A549 (cell line): ENCODE data around the gene DSTN. TPM values are rescaled to one million over a fixed set of nuclear protein-coding genes. Genes with fewer than 3 reads are reported as not detected.

Experiments
- ATAC-seq, 2 experiments: fragments of 200-7000 bp in 1 of 2; fragments of >200 bp in 1 of 2; cut with Nextera tagmentation in 1 of 2; cut with Tn5 transposase in 1 of 2; 3 replicates each; pipeline versions ENCODE4 v1.8.0 to v1.9.1; 2018 to 2020; ENCODE audit warnings: mild to moderate bottlenecking in 1 of 2, moderate library complexity in 1 of 2
- CTCF ChIA-PET: fragments of 300-600 bp; sonication (Branson Sonifier 250); formaldehyde crosslinking; extraction: SDS; loops from one replicate; lab custom pipeline; 2021; ENCODE audit warnings: antibody characterized with exemption, inconsistent platforms; lab: Yijun Ruan, JAX
- POLR2A ChIA-PET: fragments of 350-600 bp; formaldehyde crosslinking; extraction: SDS; loops from one replicate; lab custom pipeline; 2021; ENCODE audit warnings: antibody characterized with exemption, inconsistent platforms; lab: Yijun Ruan, JAX
- DNase-seq, 2 experiments: peaks; one replicate each; pipeline versions ENCODE4 v3.0.0 to v3.0.0-alpha.2; 2011 to 2016; ENCODE audit warnings: low read depth in 1 of 2, low spot score in 1 of 2
- FAIRE-seq: peaks from 2 replicates; lab custom pipeline; 2011; peaks lifted over from hg19 to GRCh38; lab: Jason Lieb, UNC
- H3K27ac ChIP-seq, 2 experiments: fragments of >200 bp; sonication (Bioruptor Twin); formaldehyde crosslinking; 3 replicates each; pipeline ENCODE4 v1.5.1; 2016 to 2017
- H3K4me1 ChIP-seq: fragments of >200 bp; sonication (Bioruptor Twin); formaldehyde crosslinking; 3 replicates; pipeline ENCODE4 v1.6.1; 2016
- H3K4me2 ChIP-seq: fragments of >200 bp; sonication (Bioruptor Twin); formaldehyde crosslinking; 3 replicates; pipeline ENCODE4 v1.6.1; 2016
- H3K4me3 ChIP-seq: fragments of >200 bp; sonication (Bioruptor Twin); formaldehyde crosslinking; 3 replicates; pipeline ENCODE4 v1.5.1; 2016
- H3K9me3 ChIP-seq: fragments of >200 bp; sonication (Bioruptor Twin); formaldehyde crosslinking; 3 replicates; pipeline ENCODE4 v1.6.1; 2016
- CBX8 ChIP-seq: fragments of 200-600 bp; sonication (generic); IDR thresholded peaks from 2 replicates; pipeline ENCODE4 v1.6.1; 2016
- CEBPB ChIP-seq, 2 experiments: fragments of >200 bp in 1 of 2; sonication (Bioruptor Twin) in 1 of 2; formaldehyde crosslinking in 1 of 2; IDR thresholded peaks; 2 replicates each; pipeline ENCODE4 v1.6.1; 2012 to 2016
- EHF ChIP-seq: fragments of 250-450 bp; sonication (Bioruptor Pico); IDR thresholded peaks from 2 replicates; pipeline ENCODE4 v1.5.0; 2020; ENCODE audit warnings: mild to moderate bottlenecking
- ESRRA ChIP-seq: fragments of 150-350 bp; IDR thresholded peaks from 2 replicates; pipeline ENCODE4 v1.6.1; 2014; ENCODE audit warnings: mild to moderate bottlenecking, low read length, borderline replicate concordance
- FOSL2 ChIP-seq, 2 experiments: fragments of 450-650 bp in 1 of 2; fragments of >200 bp in 1 of 2; sonication (Bioruptor Twin) in 1 of 2; formaldehyde crosslinking; IDR thresholded peaks; 2 replicates each; pipeline versions ENCODE4 v1.5.0 to v1.6.1; 2016 to 2020; ENCODE audit warnings: mild to moderate bottlenecking in 1 of 2, moderate library complexity in 1 of 2
- GATA3 ChIP-seq: IDR thresholded peaks from 2 replicates; pipeline ENCODE4 v1.6.1; 2012; ENCODE audit warnings: borderline replicate concordance
- HDAC2 ChIP-seq: fragments of 200-600 bp; sonication (generic); IDR thresholded peaks from 2 replicates; pipeline ENCODE4 v1.6.1; 2016
- HOXB5 ChIP-seq: fragments of 250-450 bp; sonication (Bioruptor Pico); IDR thresholded peaks from 2 replicates; pipeline ENCODE4 v1.5.0; 2020; ENCODE audit warnings: mild to moderate bottlenecking, moderate library complexity
- JUN ChIP-seq, 2 experiments: fragments of >200 bp; sonication (Bioruptor Twin); formaldehyde crosslinking; IDR thresholded peaks; 2 replicates in 1 of 2; 3 replicates in 1 of 2; pipeline ENCODE4 v1.6.1; 2016 to 2017
- KDM1A ChIP-seq: fragments of 200-600 bp; sonication (generic); IDR thresholded peaks from 2 replicates; pipeline ENCODE4 v1.6.1; 2016; ENCODE audit warnings: low read depth, mild to moderate bottlenecking
- MAZ ChIP-seq: fragments of 150-350 bp; IDR thresholded peaks from 2 replicates; pipeline ENCODE4 v1.6.1; 2014; ENCODE audit warnings: antibody characterized with exemption, low read depth, low read length, borderline replicate concordance
- NFE2L2 ChIP-seq: fragments of 150-350 bp; conservative IDR thresholded peaks from 2 replicates; pipeline ENCODE4 v1.6.1; 2014; ENCODE audit warnings: low read length
- NPAS2 ChIP-seq: fragments of 250-450 bp; sonication (Bioruptor Pico); IDR thresholded peaks from 2 replicates; pipeline ENCODE4 v1.8.0; 2022; ENCODE audit warnings: mild to moderate bottlenecking, moderate library complexity, borderline replicate concordance
- PHF8 ChIP-seq: fragments of 200-600 bp; sonication (generic); IDR thresholded peaks from 2 replicates; pipeline ENCODE4 v1.6.1; 2016; ENCODE audit warnings: low read depth, mild to moderate bottlenecking, antibody characterized with exemption, moderate library complexity, borderline replicate concordance
- POLR2A ChIP-seq: IDR thresholded peaks from 2 replicates; pipeline ENCODE4 v1.6.1; 2012; ENCODE audit warnings: mild to moderate bottlenecking, low read length
- POLR2AphosphoS2 ChIP-seq: conservative IDR thresholded peaks from 2 replicates; pipeline ENCODE4 v1.6.1; 2012; ENCODE audit warnings: low read length, improper control_type of control experiment, inconsistent platforms
- RARB ChIP-seq: fragments of 250-450 bp; sonication (Bioruptor Pico); IDR thresholded peaks from 2 replicates; pipeline ENCODE4 v1.8.0; 2021; ENCODE audit warnings: mild to moderate bottlenecking, moderate library complexity
- RFX5 ChIP-seq: fragments of 450-650 bp; IDR thresholded peaks from 2 replicates; pipeline ENCODE4 v1.7.1; 2014; ENCODE audit warnings: antibody characterized with exemption, mild to moderate bottlenecking, moderate library complexity
- RNF2 ChIP-seq: fragments of 200-600 bp; sonication (generic); IDR thresholded peaks from 2 replicates; pipeline ENCODE4 v1.6.1; 2016; ENCODE audit warnings: low read depth, mild to moderate bottlenecking, antibody characterized with exemption, moderate library complexity, borderline replicate concordance
- SREBF2 ChIP-seq: fragments of 450-650 bp; IDR thresholded peaks from 2 replicates; pipeline ENCODE4 v1.6.1; 2014; ENCODE audit warnings: mild to moderate bottlenecking, moderate library complexity
- TFCP2L1 ChIP-seq: fragments of 250-450 bp; sonication (Bioruptor Pico); IDR thresholded peaks from 2 replicates; pipeline ENCODE4 v1.5.0; 2021; ENCODE audit warnings: mild to moderate bottlenecking
- TP53 ChIP-seq: fragments of 250-450 bp; sonication (Bioruptor Pico); IDR thresholded peaks from 2 replicates; pipeline ENCODE4 v1.5.0; 2021; ENCODE audit warnings: mild to moderate bottlenecking, moderate library complexity
- ZC3H11A ChIP-seq: fragments of 450-650 bp; IDR thresholded peaks from 2 replicates; pipeline ENCODE4 v1.6.1; 2014; ENCODE audit warnings: antibody characterized with exemption, mild to moderate bottlenecking
- ZSCAN20 ChIP-seq: fragments of 250-450 bp; sonication (Bioruptor Pico); IDR thresholded peaks from 2 replicates; pipeline ENCODE4 v1.8.0; 2022; ENCODE audit warnings: mild to moderate bottlenecking, moderate library complexity
- WGBS: methylation state at CpG from one replicate; pipeline ENCODE4 v1.1.6; 2017; ENCODE audit errors: missing lambda C conversion rate; 5-methylcytosine and 5-hydroxymethylcytosine counted together
- polyA plus RNA-seq, 4 experiments: library from polyadenylated mRNA; depleted of rRNA in 3 of 4; stranded (reverse); fragments of >200 nt; fragmentation: RNase III in 1 of 4; extraction: RNeasy Plus Mini Kit Qiagen cat#74134 plus additional on column Dnase treatment in 1 of 4; gene quantifications; 2 replicates in 3 of 4; 3 replicates in 1 of 4; pipeline ENCODE4 v1.2.3, GENCODE V29; 2011 to 2017
- TF ChIP-seq, protein P1 (sequence below): fragments of 250-450 bp; sonication (Bioruptor Pico); IDR thresholded peaks from 2 replicates; pipeline ENCODE4 v1.5.0; 2020; ENCODE audit warnings: low read depth, mild to moderate bottlenecking, moderate library complexity
- TF ChIP-seq, protein P2 (sequence below): IDR thresholded peaks from 2 replicates; pipeline ENCODE4 v1.6.1; 2012
- TF ChIP-seq, protein P3 (sequence below): fragments of 450-650 bp; IDR thresholded peaks from 2 replicates; pipeline ENCODE4 v1.6.1; 2014; ENCODE audit warnings: antibody characterized with exemption

Gene DSTN
- polyA plus RNA-seq, 2 of the 4 experiments (the other 2 are of a cell fraction) = 544 to 1,131 TPM

DNA sequence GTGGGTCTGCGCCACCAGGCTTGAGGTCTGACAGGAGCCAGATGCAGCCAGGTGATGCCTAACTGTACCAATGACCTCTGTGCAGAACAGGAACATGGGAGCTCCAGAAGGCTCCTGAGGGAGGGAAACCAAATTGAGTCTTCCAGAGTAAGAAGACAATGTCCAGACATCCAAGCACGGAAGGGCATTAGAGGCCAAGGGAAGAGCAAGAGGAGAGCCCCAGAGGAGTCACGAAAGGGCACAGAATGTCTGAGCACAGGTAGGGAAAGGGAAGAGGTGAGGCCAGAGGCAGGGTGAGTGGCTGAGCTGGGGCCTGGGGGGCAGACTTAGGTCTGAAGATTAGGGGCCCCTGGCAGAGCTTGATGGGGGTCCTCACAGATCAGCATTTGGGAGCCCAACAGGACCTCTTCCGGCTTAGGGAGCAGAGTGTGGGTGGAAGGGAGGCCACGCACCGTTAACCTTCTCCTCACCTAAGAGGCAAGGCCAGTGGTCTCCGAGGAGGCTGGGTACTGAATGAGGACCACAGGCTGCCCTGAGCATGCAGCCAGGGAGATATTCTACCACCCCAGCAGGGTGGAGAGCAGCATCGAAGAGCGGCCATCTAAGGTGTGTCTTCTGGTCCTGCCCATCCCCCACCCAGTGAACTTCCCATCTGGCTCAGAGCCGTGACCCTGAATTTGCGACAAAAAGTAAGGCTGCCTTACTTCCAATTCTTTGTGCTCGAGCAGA lies 70.4 kb downstream of the DSTN start:
- H3K4me1 ChIP-seq = no peaks in the 10 kb centered on the region
- ATAC-seq = no peak
- no peak for DNase-seq
- no peak for FAIRE-seq
- no peaks in the 10 kb centered on the region for H3K9me3 ChIP-seq
- no peak overlapping the region for H3K4me3 ChIP-seq
- 90% methylated on average over 12 of the region's 12 CpGs for whole genome bisulfite sequencing
- no peak overlapping the region for H3K27ac ChIP-seq
- ChIA-PET POLR2A (no interaction called here), CTCF (interaction anchor here (1.0 to 16.5 kb wide), 5 partner anchors 9 to 136 kb away, joined by 3 to 172 read pairs (median 9); no protein-coding TSS in a partner anchor)
- TF ChIP-seq MAZ = no peak
- no peak for TF ChIP-seq POLR2AphosphoS2
- TF ChIP-seq SREBF2 = no peak
- no peak for TF ChIP-seq ESRRA
- no peak for TF ChIP-seq TP53
- TF ChIP-seq, protein P1, sequence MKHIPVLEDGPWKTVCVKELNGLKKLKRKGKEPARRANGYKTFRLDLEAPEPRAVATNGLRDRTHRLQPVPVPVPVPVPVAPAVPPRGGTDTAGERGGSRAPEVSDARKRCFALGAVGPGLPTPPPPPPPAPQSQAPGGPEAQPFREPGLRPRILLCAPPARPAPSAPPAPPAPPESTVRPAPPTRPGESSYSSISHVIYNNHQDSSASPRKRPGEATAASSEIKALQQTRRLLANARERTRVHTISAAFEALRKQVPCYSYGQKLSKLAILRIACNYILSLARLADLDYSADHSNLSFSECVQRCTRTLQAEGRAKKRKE = no peak
- no peak for TF ChIP-seq ZSCAN20 (CRISPR knock-in tag)
- TF ChIP-seq, protein P2, sequence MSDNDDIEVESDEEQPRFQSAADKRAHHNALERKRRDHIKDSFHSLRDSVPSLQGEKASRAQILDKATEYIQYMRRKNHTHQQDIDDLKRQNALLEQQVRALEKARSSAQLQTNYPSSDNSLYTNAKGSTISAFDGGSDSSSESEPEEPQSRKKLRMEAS = no peak
- TF ChIP-seq, protein P3, sequence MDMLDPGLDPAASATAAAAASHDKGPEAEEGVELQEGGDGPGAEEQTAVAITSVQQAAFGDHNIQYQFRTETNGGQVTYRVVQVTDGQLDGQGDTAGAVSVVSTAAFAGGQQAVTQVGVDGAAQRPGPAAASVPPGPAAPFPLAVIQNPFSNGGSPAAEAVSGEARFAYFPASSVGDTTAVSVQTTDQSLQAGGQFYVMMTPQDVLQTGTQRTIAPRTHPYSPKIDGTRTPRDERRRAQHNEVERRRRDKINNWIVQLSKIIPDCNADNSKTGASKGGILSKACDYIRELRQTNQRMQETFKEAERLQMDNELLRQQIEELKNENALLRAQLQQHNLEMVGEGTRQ = no peak
- no peak for TF ChIP-seq FOSL2 (IDR thresholded peaks at IDR 0.05)
- TF ChIP-seq FOSL2 (CRISPR knock-in tag; IDR thresholded peaks at IDR 0.05) = no peak
- TF ChIP-seq ZC3H11A = no peak
- TF ChIP-seq PHF8 = no peak
- no peak for TF ChIP-seq HOXB5 (CRISPR knock-in tag)
- H3K4me2 ChIP-seq = no peak overlapping the region

DNA sequence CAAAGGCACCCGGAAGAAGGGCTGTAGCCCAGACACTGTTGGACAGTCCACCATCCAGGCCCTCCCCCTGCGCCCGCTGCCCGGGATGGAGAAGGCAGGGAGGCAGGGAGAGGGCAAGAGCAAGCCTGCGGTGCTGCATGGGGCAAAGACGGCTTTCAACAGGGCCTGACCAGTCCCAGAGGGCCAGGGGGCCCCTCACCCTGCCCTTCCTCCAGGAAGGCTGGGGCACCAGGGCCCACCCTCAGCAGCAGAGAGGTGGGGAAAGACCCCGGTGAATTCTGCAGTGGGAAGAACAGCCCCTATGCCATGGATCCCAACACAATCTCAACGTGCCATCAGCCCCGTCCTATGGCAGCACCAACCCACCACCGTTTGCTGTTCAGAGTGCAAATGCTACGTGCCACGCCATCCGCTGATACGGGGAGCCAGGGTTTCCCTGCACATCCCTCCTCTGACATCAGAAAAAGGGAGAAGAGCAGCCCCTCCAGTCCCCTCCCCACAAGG lies 71.1 kb downstream of the DSTN start:
- ChIA-PET CTCF (interaction anchor here (0.9 to 2.2 kb wide), 5 partner anchors 10 to 298 kb away, joined by 3 to 9 read pairs (median 5); no protein-coding TSS in a partner anchor), POLR2A (no interaction called here)
- Histone ChIP-seq H3K27ac (no peak overlapping the region), H3K4me2 (no peak overlapping the region), H3K4me1 (no peaks in the 10 kb centered on the region), H3K4me3 (no peak overlapping the region), H3K9me3 (no peaks in the 10 kb centered on the region)
- no peak for TF ChIP-seq EHF
- TF ChIP-seq, protein P2 = no peak
- no peak for FAIRE-seq
- 97% methylated on average over 14 of the region's 14 CpGs for WGBS
- ATAC-seq = peak in 1 of 2 experiments; percentile 30; a peak in 1 of 6 replicates
- no peak for DNase-seq

DNA sequence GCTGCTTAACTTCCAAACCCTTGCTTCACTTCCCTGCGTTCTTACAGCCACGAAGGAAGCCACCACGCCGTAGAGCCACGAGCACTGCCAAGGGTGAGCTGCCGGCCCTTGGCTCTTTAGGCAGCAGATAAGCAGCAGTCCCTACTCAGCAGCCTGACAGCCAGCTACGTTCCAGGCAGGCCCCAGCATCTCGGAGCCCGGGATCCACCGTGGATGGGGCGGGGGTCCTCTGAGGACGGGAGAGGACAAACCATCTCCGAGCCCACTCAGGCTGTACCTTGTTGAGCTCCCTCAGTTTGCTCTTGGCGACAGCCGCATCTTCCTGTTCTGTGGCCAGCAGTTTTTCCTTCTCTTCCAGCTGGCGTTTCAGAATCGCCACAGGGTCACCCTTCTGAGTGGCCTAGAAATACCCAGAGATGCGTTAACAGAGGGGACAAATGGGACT lies 71.7 kb downstream of the DSTN start:
- ChIA-PET CTCF (interaction anchor here (0.8 to 2.3 kb wide), 10 partner anchors 8 to 297 kb away, joined by 3 to 10 read pairs (median 6); no protein-coding TSS in a partner anchor), POLR2A (no interaction called here)
- DNase-seq = no peak
- H3K4me2 ChIP-seq = no peak overlapping the region
- WGBS = 97% methylated on average over 18 of the region's 18 CpGs
- FAIRE-seq = no peak
- ATAC-seq = no peak
- no peak overlapping the region for H3K4me3 ChIP-seq
- no peaks in the 10 kb centered on the region for H3K9me3 ChIP-seq
- no peak overlapping the region for H3K27ac ChIP-seq
- H3K4me1 ChIP-seq = no peaks in the 10 kb centered on the region
- no peak for TF ChIP-seq RFX5
- no peak for TF ChIP-seq NFE2L2
- no peak for TF ChIP-seq RARB (CRISPR knock-in tag)
- TF ChIP-seq ZC3H11A = no peak
- TF ChIP-seq CBX8 = no peak
- TF ChIP-seq CEBPB (IDR thresholded peaks at IDR 0.05) = no peak
- no peak for TF ChIP-seq HDAC2
- TF ChIP-seq NPAS2 (CRISPR knock-in tag) = no peak
- TF ChIP-seq POLR2A = no peak
- TF ChIP-seq, protein P1 = no peak
- no peak for TF ChIP-seq GATA3
- no peak for TF ChIP-seq RNF2
- no peak for TF ChIP-seq ESRRA
- no peak for TF ChIP-seq KDM1A
- TF ChIP-seq, protein P3 = no peak
- TF ChIP-seq TFCP2L1 (CRISPR knock-in tag) = no peak
- TF ChIP-seq HOXB5 (CRISPR knock-in tag) = no peak
- TF ChIP-seq JUN (IDR thresholded peaks at IDR 0.05) = no peak
- TF ChIP-seq, all 56 proteins: peak for 0
